ACC112 (cell line): ENCODE measurements around the gene PRRC2B.

ENCODE experiments used
- H2AFZ ChIP-seq: fragments of 200-600 bp; sonication (generic); one replicate; pipeline ENCODE4 v1.6.0; 2017; ENCODE audit warnings: antibody characterized with exemption, low read length; ENCODE audit not compliant: unreplicated experiment
- H3K27ac ChIP-seq: fragments of 200-600 bp; sonication (generic); 2 replicates; pipeline ENCODE4 v1.5.1; 2014; ENCODE audit warnings: low read depth, mild to moderate bottlenecking, antibody characterized with exemption, low read length, moderate library complexity
- H3K27me3 ChIP-seq: fragments of 200-600 bp; sonication (generic); 2 replicates; pipeline ENCODE4 v1.6.1; 2014; ENCODE audit warnings: mild to moderate bottlenecking, antibody characterized with exemption, low read length, moderate library complexity, mixed read lengths; ENCODE audit not compliant: insufficient read depth
- H3K36me3 ChIP-seq: fragments of 200-600 bp; sonication (generic); 2 replicates; pipeline ENCODE4 v1.6.1; 2016; ENCODE audit warnings: mild to moderate bottlenecking, antibody characterized with exemption, low read length, moderate library complexity, mixed read lengths; ENCODE audit not compliant: insufficient read depth
- H3K4me1 ChIP-seq: fragments of 200-600 bp; sonication (generic); one replicate; pipeline ENCODE4 v1.6.1; 2016; ENCODE audit warnings: low read length, mixed read lengths; ENCODE audit not compliant: insufficient read depth, unreplicated experiment, control insufficient read depth
- H3K4me3 ChIP-seq: fragments of 200-600 bp; sonication (generic); 2 replicates; pipeline ENCODE4 v1.5.1; 2014; ENCODE audit warnings: mild to moderate bottlenecking, low read depth, low read length
- H3K79me2 ChIP-seq: fragments of 200-600 bp; sonication (generic); one replicate; pipeline ENCODE4 v1.6.0; 2016; ENCODE audit warnings: low read length; ENCODE audit not compliant: control insufficient read depth, unreplicated experiment, insufficient read depth

Gene PRRC2B

GRCh38 chr9:131420980-131421624 lies 27.2 kb downstream of the PRRC2B start:
- H3K27ac ChIP-seq: no peak overlapping the region
- H3K4me1 ChIP-seq: peaks cover 65% of the 10 kb centered on the region
- peaks cover 95% of the 10 kb centered on the region for H3K79me2 ChIP-seq
- H3K4me3 ChIP-seq: no peak overlapping the region
- H3K36me3 ChIP-seq: no peaks in the 10 kb centered on the region
- H3K27me3 ChIP-seq: no peaks in the 10 kb centered on the region
- no peak overlapping the region for H2AFZ ChIP-seq

- no peaks in the 10 kb centered on the region for H3K36me3 ChIP-seq
- H3K27me3 ChIP-seq: no peaks in the 10 kb centered on the region
- peaks cover 95% of the 10 kb centered on the region for H3K79me2 ChIP-seq
- no peak overlapping the region for H3K27ac ChIP-seq
- no peak overlapping the region for H3K4me3 ChIP-seq
- H2AFZ ChIP-seq: no peak overlapping the region
- H3K4me1 ChIP-seq: peaks cover 68% of the 10 kb centered on the region
These were observed 27.8 kb downstream of the PRRC2B start for GRCh38 chr9:131421691-131422090.

DNA sequence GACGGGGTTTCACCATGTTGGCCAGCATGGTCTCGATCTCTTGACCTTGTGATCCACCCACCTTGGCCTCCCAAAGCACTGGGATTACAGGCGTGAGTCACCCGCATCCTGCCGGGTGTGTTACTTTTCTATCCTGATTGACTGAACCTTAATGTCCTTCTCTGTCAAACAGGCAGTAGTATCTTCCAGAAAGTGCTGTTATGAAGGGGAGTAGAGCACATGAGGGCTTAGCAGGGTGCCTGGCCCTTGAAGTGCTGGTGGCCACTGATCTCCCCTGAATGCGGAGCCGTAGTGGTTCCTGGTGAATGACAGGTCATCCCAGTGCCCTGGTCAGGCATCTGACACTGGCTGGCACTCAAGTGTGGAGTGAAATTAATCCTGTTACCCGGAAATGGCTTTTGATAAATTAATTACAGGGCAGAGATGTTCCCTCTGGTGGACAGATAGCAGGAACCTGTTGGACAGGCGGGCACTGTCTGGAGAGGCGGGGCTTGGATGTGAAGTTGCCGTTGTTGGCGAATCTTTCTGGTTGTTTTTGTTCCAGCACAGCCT lies 28.4 kb downstream of the PRRC2B start:
- H3K4me1 ChIP-seq: peaks cover 67% of the 10 kb centered on the region
- no peak overlapping the region for H2AFZ ChIP-seq
- no peaks in the 10 kb centered on the region for H3K27me3 ChIP-seq
- H3K4me3 ChIP-seq: no peak overlapping the region
- H3K79me2 ChIP-seq: peaks cover 95% of the 10 kb centered on the region
- H3K27ac ChIP-seq: peak overlapping the region; percentile 54
- no peaks in the 10 kb centered on the region for H3K36me3 ChIP-seq

- Histone ChIP-seq H3K4me1 (peaks cover 58% of the 10 kb centered on the region), H3K36me3 (no peaks in the 10 kb centered on the region), H2AFZ (no peak overlapping the region), H3K27me3 (no peaks in the 10 kb centered on the region), H3K27ac (peak overlapping the region; percentile 54), H3K4me3 (peak overlapping the region; percentile 46), H3K79me2 (peaks cover 95% of the 10 kb centered on the region)
These were observed 29.3 kb downstream of the PRRC2B start for GRCh38 chr9:131423171-131423581.

DNA sequence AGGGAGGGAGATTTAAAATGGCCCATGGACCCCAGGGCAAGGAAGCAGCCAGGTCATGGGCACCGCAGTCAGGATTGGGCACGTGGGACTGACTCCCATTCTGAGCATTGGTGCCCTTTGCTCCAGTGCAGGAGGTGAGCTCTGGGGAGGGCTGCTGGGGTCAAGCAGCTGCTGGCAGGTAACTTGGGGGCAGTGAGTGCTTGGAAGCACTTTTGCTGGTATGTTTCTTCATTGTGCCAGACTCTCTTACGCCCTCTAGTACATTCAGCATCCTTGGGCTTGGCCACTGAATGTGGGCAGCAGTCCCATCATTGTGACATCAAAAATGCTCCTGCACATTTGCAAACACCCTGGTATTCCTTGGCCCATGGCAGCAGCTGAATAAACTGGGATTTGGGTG lies 32.7 kb downstream of the PRRC2B start:
- Histone ChIP-seq H3K4me1 (peaks cover 30% of the 10 kb centered on the region), H3K36me3 (no peaks in the 10 kb centered on the region), H3K79me2 (peaks cover 90% of the 10 kb centered on the region), H3K4me3 (no peak overlapping the region), H3K27ac (no peak overlapping the region), H2AFZ (no peak overlapping the region), H3K27me3 (no peaks in the 10 kb centered on the region)

DNA sequence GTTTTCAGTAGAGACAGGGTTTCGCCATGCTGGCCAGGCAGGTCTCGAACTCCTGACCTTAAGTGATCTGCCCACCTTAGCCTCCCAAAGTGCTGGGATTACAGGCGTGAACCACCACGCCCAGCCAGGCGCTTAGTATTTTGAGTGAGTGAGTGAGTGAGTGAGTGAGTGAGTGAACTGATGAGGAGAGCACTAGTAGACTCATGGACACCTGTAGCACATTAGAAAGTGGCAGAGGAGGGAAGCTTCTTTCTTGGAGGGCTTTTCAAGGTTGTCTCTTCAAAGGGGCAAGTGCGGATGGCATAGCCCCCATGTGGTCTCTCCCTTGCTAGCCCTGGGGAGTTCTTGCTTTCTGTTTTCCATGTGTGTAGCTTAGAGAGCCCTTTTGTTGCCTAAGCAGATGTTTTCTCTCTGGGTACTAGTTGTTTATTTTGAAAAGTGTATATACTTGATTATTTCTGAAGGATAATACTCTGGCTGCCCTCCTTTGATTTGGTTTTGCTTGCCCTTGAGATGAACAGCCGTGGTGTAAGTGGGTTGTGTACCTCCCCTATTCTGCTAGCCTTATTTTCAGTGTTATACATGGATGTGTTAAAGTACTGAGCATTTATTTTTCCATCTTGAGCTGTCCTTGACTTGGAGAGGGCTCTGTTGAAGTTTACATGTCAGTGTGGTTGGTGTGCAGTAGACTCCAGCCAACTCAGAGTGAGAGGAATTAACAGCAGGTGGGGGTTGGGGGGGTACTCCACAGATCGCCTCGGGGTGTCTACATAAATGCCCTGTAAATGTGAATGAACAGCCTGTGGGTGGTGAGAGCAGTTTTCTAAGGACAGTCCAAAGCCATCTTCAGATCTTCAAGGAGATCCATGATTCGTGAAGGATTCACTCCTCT lies 35.5 kb downstream of the PRRC2B start:
- H3K27ac ChIP-seq: no peak overlapping the region
- peaks cover 7% of the 10 kb centered on the region for H3K36me3 ChIP-seq
- H3K79me2 ChIP-seq: peaks cover 87% of the 10 kb centered on the region
- H3K27me3 ChIP-seq: no peaks in the 10 kb centered on the region
- H3K4me3 ChIP-seq: no peak overlapping the region
- peaks cover 24% of the 10 kb centered on the region for H3K4me1 ChIP-seq
- H2AFZ ChIP-seq: no peak overlapping the region

DNA sequence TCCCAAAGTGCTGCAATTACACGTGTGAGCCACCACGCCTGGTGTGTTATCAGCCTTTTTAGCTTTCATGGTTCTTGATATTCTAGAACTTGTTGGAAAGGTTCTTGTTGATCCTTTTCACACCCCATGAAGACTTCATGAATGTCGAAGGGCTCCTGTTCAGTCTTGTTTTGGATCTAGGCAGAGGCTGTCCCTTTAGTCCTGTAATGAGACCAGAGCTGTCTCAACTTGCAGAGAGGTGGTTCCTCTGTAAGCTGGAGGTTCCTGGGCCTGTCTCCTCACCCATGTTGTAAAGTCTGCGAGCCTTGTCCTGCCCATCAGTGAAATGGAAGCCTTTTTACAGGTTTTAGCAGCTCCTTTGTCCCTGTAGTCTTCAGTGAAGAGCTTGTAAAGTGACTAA lies 38.2 kb downstream of the PRRC2B start:
- Histone ChIP-seq H3K27ac (peak overlapping the region; percentile 53), H3K79me2 (peaks cover 84% of the 10 kb centered on the region), H3K4me3 (no peak overlapping the region), H3K36me3 (peaks cover 25% of the 10 kb centered on the region), H3K4me1 (peaks cover 19% of the 10 kb centered on the region), H2AFZ (no peak overlapping the region), H3K27me3 (no peaks in the 10 kb centered on the region)

- peaks cover 32% of the 10 kb centered on the region for H3K36me3 ChIP-seq
- peaks cover 19% of the 10 kb centered on the region for H3K4me1 ChIP-seq
- peak overlapping the region; percentile 53 for H3K27ac ChIP-seq
- peaks cover 83% of the 10 kb centered on the region for H3K79me2 ChIP-seq
- no peak overlapping the region for H2AFZ ChIP-seq
- H3K4me3 ChIP-seq: no peak overlapping the region
- no peaks in the 10 kb centered on the region for H3K27me3 ChIP-seq
These were observed 38.9 kb downstream of the PRRC2B start for GRCh38 chr9:131432597-131433301.

GRCh38 chr9:131433302-131433854 lies 39.5 kb downstream of the PRRC2B start:
- Histone ChIP-seq H3K79me2 (peaks cover 84% of the 10 kb centered on the region), H3K4me3 (no peak overlapping the region), H3K36me3 (peaks cover 38% of the 10 kb centered on the region), H3K4me1 (peaks cover 19% of the 10 kb centered on the region), H3K27me3 (no peaks in the 10 kb centered on the region), H3K27ac (peak overlapping the region; percentile 12; the same call in 1 of the 2 replicates), H2AFZ (no peak overlapping the region)

DNA sequence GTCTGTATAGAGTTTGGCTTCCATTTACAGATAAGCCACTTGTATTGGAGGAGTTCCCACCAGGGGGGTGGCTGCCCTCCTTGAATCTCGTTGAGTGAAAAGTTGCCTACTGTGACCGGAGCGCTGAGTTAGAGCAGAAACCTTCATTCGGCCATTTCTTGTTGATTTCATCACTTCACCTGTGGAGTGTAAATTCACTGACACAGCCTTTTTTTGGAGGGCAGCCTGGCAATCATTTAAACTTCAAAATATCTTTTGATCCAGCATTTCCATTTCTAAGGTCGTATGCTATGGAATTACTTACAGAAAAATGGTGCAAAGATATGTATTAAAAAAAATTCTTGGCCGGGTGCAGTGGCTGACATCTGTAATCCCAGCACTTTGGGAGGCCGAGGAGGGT lies 40.8 kb downstream of the PRRC2B start:
- Histone ChIP-seq H3K79me2 (peaks cover 74% of the 10 kb centered on the region), H3K27me3 (no peaks in the 10 kb centered on the region), H3K4me3 (no peak overlapping the region), H3K27ac (no peak overlapping the region), H2AFZ (no peak overlapping the region), H3K36me3 (peaks cover 42% of the 10 kb centered on the region), H3K4me1 (peaks cover 19% of the 10 kb centered on the region)
